Measurements from ENCODE around the gene PTCD1.

The PTCD1 gene

GRCh38 chr7:99438573-99439480, at the start of gene PTCD1, which contains the start of gene CPSF4:
TSS of gene PTCD1 (minus strand) at chr7:99438798. CDS start at chr7:99435242, 3,556 bp downstream.
TSS of gene CPSF4 (plus strand) at chr7:99438943. CDS start at chr7:99439083, 140 bp downstream.
- peak; percentile 100 for DNase-seq (ENCODE audit: low spot score)

GRCh38 chr7:99485094-99485493, 46.5 kb upstream of the PTCD1 start:
- DNase-seq (ENCODE audit: low spot score) = no peak

GRCh38 chr7:99478464-99479440, 40.2 kb upstream of the PTCD1 start:
- no peak for DNase-seq (ENCODE audit: low spot score)

GRCh38 chr7:99476107-99476506, 37.5 kb upstream of the PTCD1 start:
- no peak for DNase-seq (ENCODE audit: low spot score)

- peak; percentile 64 for DNase-seq (ENCODE audit: low spot score)
Observed at GRCh38 chr7:99473315-99473596, 34.7 kb upstream of the PTCD1 start.

- peak; percentile 99 for DNase-seq (ENCODE audit: low spot score)
Observed at GRCh38 chr7:99472561-99473314, 34.1 kb upstream of the PTCD1 start, which contains the start of gene ZNF789. TSS of gene ZNF789 (plus strand) at chr7:99472890. CDS start at chr7:99476457, 3,567 bp downstream.

- no peak for DNase-seq (ENCODE audit: low spot score)
Observed at GRCh38 chr7:99469381-99470065, 30.9 kb upstream of the PTCD1 start.

GRCh38 chr7:99468336-99468918, 29.8 kb upstream of the PTCD1 start:
- DNase-seq (ENCODE audit: low spot score) = no peak

- no peak for DNase-seq (ENCODE audit: low spot score)
Observed at GRCh38 chr7:99465421-99465768, 26.8 kb upstream of the PTCD1 start.

GRCh38 chr7:99461221-99461620, 22.6 kb upstream of the PTCD1 start:
- no peak for DNase-seq (ENCODE audit: low spot score)

GRCh38 chr7:99460651-99461050, 22.1 kb upstream of the PTCD1 start:
- DNase-seq (ENCODE audit: low spot score) = no peak

- peak; percentile 55 for DNase-seq (ENCODE audit: low spot score)
Observed at GRCh38 chr7:99459087-99459486, 20.5 kb upstream of the PTCD1 start.

GRCh38 chr7:99457650-99458493, 19.3 kb upstream of the PTCD1 start:
- no peak for DNase-seq (ENCODE audit: low spot score)

- no peak for DNase-seq (ENCODE audit: low spot score)
Observed at GRCh38 chr7:99457050-99457649, 18.6 kb upstream of the PTCD1 start.

- no peak for DNase-seq (ENCODE audit: low spot score)
Observed at GRCh38 chr7:99456288-99456687, 17.7 kb upstream of the PTCD1 start.

GRCh38 chr7:99455874-99456273, 17.3 kb upstream of the PTCD1 start:
- no peak for DNase-seq (ENCODE audit: low spot score)

GRCh38 chr7:99453105-99453504, 14.5 kb upstream of the PTCD1 start:
- DNase-seq (ENCODE audit: low spot score) = no peak

- no peak for DNase-seq (ENCODE audit: low spot score)
Observed at GRCh38 chr7:99452541-99452940, 13.9 kb upstream of the PTCD1 start.

GRCh38 chr7:99451936-99452335, 13.3 kb upstream of the PTCD1 start:
- DNase-seq (ENCODE audit: low spot score) = no peak

GRCh38 chr7:99449326-99449725, 10.7 kb upstream of the PTCD1 start:
- no peak for DNase-seq (ENCODE audit: low spot score)

All from HuH-7 (cell line).